ENCODE data around the gene CHN1. TPM values are rescaled to one million over a fixed set of nuclear protein-coding genes. Genes with fewer than 3 reads are reported as not detected.

Gene CHN1
- total RNA-seq, 4 donors from 2014 or later, result 0.30 to 5.8 (median 3.6) TPM

- Histone ChIP-seq H3K36me3 (no peaks in the 10 kb centered on the region), H3K27ac (no peak overlapping the region), H3K4me3 (no peak overlapping the region), H3K4me1 (no peaks in the 10 kb centered on the region), H3K27me3 (no peaks in the 10 kb centered on the region), H3K9me3 (no peaks in the 10 kb centered on the region)
- no peak for DNase-seq
- intact Hi-C loops (cut with DNase I), result no loop called here
- WGBS, 2 donors, result 71% methylated on average over 3 of the region's 3 CpGs
- TF ChIP-seq POLR2A (IDR thresholded peaks at IDR 0.05) (no peak), CTCF (IDR thresholded peaks at IDR 0.05) (no peak)
Observed at GRCh38 chr2:174856447-174856846, 148.7 kb downstream of the CHN1 start.

- no peaks in the 10 kb centered on the region for H3K27me3 ChIP-seq
- H3K9me3 ChIP-seq, result no peaks in the 10 kb centered on the region
- H3K4me3 ChIP-seq, result peak overlapping the region in 3 of 4 donors; percentile 24 to 29 (median 25)
- DNase-seq, result no peak
- peak overlapping the region in 1 of 4 donors; percentile 10 for H3K27ac ChIP-seq
- peaks cover 0 to 12% (median 0%) of the 10 kb centered on the region in 3 donors for H3K4me1 ChIP-seq
- TF ChIP-seq POLR2A (IDR thresholded peaks at IDR 0.05) (no peak), CTCF (IDR thresholded peaks at IDR 0.05) (no peak)
- WGBS, 2 donors, result 33 to 37% methylated on average over 8 of the region's 8 CpGs
- intact Hi-C loops (cut with DNase I), result no loop called here
- no peaks in the 10 kb centered on the region for H3K36me3 ChIP-seq
Observed at GRCh38 chr2:174846941-174847938, 157.9 kb downstream of the CHN1 start.

GRCh38 chr2:174846218-174846617 lies 159.0 kb downstream of the CHN1 start:
- H3K4me1 ChIP-seq, result peaks cover 0 to 12% (median 0%) of the 10 kb centered on the region in 3 donors
- TF ChIP-seq CTCF (IDR thresholded peaks at IDR 0.05) (no peak), POLR2A (IDR thresholded peaks at IDR 0.05) (no peak)
- H3K9me3 ChIP-seq, result no peaks in the 10 kb centered on the region
- H3K27ac ChIP-seq, result peak overlapping the region in 2 of 4 donors; percentile 10 to 11
- no peak for DNase-seq
- H3K4me3 ChIP-seq, result peak overlapping the region in 2 of 4 donors; percentile 25 to 29
- intact Hi-C loops (cut with DNase I), result no loop called here
- no peaks in the 10 kb centered on the region for H3K36me3 ChIP-seq
- no peaks in the 10 kb centered on the region for H3K27me3 ChIP-seq
- WGBS, 2 donors, result 74 to 77% methylated on average over 1 of the region's 1 CpG

GRCh38 chr2:174844295-174844708 lies 160.9 kb downstream of the CHN1 start:
- Histone ChIP-seq H3K9me3 (no peaks in the 10 kb centered on the region), H3K27ac (no peak overlapping the region), H3K27me3 (no peaks in the 10 kb centered on the region), H3K4me1 (peaks cover 0 to 12% (median 0%) of the 10 kb centered on the region in 3 donors), H3K4me3 (no peak overlapping the region), H3K36me3 (no peaks in the 10 kb centered on the region)
- TF ChIP-seq POLR2A (IDR thresholded peaks at IDR 0.05) (no peak), CTCF (IDR thresholded peaks at IDR 0.05) (no peak)
- no peak for DNase-seq
- 65 to 79% methylated on average over 6 of the region's 6 CpGs for WGBS, 2 donors
- intact Hi-C loops (cut with DNase I), result no loop called here

GRCh38 chr2:174842496-174842895 lies 162.7 kb downstream of the CHN1 start:
- intact Hi-C loops (cut with DNase I), result no loop called here
- peaks cover 0 to 7% (median 0%) of the 10 kb centered on the region in 3 donors for H3K4me1 ChIP-seq
- H3K27me3 ChIP-seq, result no peaks in the 10 kb centered on the region
- TF ChIP-seq POLR2A (IDR thresholded peaks at IDR 0.05) (no peak), CTCF (IDR thresholded peaks at IDR 0.05) (no peak)
- H3K27ac ChIP-seq, result no peak overlapping the region
- no peaks in the 10 kb centered on the region for H3K36me3 ChIP-seq
- 90 to 91% methylated on average over 4 of the region's 4 CpGs for WGBS, 2 donors
- H3K4me3 ChIP-seq, result no peak overlapping the region
- no peaks in the 10 kb centered on the region for H3K9me3 ChIP-seq
- no peak for DNase-seq

Data from esophagus squamous epithelium (tissue), 5 donors.